HG03196 (cell line): ENCODE data around the gene PODXL2.

Experiments
- ATAC-seq: cut with Tn5 transposase; IDR thresholded peaks from one replicate; pipeline ENCODE4 v1.9.1; 2021; ENCODE audit not compliant: unreplicated experiment

The PODXL2 gene

DNA sequence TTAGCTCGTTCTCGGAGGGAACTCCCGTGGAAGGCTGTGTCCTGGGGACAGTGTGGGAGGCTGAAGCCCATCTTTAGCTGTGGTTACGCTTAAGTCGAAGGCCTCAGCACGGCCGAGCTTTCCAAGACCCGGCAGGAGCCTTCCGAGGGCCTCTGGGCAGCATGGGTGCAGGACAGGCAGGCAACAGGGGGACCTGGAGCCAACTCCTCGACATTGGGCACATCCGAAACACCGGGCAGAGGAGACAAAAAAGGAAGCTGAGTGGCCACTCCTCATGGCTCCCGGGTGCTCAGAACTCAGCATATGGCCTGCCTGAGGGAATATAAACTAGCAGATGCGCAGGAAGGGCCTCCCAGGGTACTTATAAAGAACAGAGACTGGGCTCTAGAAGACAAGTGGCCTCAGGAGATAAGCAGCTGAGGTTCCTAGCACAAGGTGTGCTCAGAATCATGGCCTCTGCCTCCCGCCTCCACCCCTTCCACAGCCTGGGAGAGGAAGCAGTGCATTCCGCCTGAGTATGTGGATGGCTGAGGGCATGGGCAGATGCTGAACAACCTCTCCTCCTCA, 77.9 kb downstream of the PODXL2 start:
- no peak for ATAC-seq

DNA sequence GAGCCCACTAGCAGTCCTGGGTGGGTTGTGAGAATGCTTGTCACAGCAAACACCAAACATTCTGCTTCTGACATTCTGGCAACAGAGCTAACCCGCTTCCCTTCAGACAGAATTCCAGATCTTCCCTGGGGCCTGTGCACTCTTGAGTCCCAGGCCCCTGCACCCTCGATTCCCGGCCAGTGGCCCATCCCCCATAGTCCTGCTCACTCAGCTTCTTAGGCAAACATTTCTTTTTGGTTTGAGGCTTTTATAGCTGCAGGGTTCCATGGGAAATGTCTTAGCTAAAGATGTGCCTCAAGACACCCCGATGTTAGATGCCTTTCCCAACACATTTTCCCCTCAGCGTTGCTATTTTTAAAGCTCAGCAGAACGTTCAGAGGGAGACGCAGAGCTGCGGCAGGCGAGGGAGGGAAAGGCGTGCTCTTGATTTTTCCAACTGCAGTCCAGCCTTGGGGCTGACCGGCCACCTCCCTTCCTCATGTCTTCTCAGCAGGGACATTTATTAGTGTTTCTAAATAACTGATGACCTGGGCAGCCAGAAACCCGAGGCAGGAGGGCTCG, 78.9 kb downstream of the PODXL2 start:
- ATAC-seq, result no peak

DNA sequence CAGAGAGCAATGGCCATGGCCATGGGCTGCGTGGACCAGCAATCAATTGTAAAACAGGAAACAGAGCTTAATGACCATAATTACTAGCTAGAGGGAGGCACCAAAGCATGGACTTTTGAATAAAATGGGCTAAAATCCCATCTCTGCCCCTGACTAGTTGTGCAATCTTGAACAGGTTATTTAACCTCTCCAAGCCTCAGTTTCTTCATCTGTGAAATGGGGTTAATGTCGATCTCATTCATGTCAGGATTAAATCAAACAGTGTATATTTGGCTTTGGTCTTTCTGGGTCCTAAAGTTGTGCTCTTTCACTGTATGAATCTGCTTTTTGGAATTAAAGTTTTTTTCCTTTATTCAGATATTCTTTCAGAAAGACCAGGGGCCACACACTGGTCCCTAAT, 79.9 kb downstream of the PODXL2 start:
- ATAC-seq, result no peak

DNA sequence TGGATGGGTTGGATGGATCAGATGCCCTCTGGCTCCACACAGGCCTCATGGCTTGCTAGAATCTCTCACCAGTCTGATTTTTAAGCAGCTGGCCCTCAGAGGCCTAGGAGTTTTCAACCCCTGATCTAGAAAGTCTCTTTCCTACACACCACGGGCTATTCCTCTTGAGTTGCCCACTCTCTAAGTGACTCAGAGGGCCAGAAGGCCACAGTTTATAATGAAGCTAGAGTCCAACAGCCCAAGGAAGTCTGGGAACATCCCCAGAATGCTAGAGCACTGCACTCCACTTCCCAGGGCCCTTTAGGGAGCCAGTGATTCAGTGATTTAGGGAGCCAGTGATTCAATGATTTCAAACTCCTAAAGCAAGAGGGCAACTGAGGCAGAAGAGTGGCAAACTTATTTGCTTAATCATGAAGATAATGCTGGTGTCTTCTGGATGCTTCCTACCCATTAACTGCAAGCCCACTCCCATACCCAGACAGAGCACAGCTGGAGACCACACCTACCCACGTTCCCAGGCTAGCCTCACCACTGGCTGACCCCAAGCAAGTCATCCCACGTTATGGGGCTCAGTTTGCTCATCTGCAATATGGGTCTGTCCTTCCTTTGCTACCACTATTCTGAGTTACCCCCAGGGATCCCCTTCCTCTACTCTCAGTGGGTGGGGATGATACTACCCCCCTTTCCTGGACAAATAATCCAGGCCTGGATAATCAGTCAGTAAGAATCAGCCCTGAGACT, 80.5 kb downstream of the PODXL2 start:
- ATAC-seq, result no peak

DNA sequence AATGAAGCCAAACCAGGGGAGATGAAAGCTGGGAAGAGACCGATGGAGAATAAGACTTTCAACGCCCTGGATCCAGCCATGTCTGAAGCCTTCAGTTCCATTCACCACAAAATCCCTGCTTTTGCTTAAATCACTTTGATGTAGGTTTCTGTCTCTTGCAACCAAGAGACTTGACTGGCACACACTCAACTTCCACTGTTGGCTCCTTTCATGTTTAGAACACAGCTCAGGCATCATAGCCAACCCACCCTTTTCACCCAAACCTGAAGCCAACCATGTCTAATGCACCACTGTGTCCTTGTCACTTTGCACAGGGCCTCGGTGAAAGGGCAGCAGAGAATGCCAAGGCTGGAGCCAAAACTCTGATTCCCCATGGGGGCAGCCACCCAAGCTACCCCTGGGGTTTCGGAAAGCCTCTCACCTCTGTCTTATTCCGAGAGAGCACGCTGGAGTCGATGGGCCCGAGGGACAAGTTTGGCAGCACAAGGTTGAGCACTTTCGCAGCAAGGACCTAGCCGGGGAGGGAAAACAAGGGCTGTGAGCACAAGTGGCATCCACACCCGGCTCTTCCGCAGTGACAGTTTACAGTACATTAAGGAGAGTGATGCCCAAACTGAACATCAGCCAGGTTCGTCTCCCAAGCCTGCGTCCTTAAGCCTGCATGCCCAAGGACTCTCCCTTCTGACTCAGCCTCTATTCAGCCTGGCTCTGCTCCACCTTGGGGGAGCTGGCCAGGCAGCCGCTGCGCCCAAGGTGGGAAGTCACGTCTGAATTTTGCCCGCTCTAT, 81.4 kb downstream of the PODXL2 start:
- no peak for ATAC-seq

DNA sequence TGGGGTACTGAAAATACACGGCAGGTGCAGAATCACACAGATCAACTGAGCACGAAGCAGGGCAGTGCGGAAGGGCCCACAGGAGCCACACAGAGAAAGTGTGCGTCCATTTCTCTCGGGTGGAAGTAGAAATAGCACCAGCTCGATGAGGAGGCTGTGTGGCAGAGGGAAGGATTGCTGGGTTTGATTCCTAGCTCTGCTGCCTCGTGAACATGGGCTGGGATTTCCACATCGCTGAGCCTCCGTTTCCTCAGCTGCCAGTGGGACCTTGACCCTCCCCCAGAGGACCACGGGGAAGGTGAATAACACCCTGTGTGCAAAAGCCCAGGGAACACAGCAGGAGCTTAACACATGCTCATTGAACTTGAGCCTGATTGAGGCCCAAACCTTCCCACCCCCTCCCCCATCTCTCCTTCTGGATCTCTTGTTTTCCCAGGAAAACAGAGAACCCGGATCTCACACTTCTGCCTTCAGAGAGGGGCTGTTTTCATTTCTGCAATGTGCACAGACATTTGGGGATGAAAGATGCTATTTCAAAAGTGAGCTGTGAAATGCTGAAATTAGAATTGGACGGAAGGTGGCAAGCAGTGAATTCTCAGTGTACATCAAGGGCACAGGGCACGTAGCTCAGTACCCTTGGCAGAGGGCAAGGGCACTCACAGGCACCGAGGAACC, 82.2 kb downstream of the PODXL2 start:
- ATAC-seq, result no peak

DNA sequence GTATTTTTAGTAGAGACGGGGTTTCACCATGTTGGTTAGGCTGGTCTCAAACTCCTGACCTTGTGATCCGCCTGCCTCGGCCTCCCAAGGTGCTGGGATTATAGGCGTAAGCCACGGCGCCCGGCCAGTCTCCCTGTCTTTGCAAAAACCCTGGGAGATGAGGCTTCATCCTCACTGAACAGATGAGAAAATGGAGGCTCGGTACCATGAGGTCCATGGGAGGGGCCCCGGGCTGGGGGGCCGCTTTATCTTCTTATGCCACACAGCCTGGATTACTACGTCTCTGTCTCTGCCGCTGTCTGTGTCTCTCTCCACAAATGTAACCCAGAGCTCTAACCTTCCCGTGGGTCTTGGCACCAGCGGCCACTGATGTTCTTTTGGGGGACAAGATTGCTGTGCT, 82.9 kb downstream of the PODXL2 start:
- no peak for ATAC-seq

DNA sequence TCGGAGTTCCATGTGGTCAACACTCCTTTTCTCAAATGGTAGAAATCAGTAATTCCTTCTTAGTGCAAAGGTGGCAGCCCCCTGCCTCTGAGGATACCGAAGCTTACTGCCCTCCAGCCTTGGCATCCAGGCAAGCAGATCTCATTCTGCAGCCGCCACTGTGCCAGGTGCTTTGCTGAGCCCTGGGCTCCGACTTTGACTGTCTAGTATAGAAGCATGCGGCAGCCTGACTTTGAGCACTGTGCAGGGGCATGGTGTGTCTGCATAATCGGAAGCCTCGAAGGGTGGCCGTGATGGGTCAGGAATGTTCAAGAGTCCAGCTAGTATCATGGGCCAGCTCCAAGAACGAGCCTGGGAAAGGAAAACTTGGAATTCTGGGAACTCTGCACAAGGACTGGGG, 83.5 kb downstream of the PODXL2 start:
- ATAC-seq, result no peak

DNA sequence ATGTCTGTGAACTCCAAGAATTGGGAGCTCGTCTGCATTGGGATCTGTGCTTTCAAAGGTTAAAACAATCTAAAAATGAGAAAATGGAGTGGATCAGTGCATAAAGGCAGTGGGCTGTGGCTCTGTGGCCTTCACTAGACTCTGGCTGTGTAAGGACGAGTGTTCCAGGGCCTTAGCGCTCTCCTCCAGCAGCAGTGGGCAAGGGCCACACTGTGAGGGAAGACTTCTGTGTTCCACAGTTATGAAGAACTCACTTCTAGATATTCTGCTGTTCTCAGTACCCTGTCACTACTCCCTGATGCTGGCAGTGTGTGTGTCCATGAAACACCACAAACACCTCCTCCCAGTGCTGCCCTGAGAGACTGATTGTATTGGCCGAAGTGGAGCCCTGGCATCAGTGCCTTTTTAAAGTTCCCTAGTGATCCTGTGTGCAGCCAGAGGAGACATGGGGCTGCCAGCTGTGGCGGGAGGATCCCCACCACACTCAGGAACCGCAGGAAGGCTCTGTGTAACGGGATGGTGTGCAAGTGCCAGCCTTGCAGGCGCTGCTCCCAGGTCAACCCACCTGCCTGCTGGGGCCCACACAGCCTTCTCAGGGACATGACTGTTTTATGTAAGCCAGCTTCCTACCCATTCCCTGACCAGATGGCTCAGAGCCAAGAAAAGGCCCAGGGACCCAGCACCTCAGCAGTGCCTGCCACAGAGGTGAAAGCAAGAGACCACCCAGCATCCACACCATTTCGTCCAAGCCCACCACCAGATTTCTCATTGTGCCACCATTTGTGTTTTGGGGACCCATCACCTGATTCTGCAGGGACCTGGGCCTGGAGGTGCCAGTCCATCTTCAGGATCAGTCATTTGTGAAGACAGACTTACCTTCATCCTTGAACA, 84.1 kb downstream of the PODXL2 start:
- ATAC-seq, result no peak

DNA sequence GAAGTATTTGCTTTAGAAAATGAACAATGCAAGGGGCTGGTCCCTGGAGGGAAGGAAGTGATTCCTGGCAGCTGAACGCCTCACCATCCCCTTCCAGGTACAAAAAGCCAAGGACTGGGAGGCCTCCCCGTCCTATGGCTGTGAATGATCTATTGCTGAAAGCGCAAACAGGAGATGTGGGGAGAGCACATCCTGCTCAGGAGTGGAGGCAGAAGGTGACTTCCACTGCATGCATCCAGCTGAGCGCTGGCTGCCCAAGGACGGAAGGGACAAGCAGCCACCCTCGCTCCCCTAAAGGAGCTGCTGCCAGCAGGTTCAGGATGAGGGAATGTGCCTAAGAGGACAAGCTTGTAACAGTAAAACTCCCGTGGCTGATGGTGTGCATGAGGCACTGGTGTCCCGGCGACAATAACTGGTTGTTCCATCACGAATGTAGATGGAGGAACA, 85.2 kb downstream of the PODXL2 start:
- ATAC-seq, result no peak

DNA sequence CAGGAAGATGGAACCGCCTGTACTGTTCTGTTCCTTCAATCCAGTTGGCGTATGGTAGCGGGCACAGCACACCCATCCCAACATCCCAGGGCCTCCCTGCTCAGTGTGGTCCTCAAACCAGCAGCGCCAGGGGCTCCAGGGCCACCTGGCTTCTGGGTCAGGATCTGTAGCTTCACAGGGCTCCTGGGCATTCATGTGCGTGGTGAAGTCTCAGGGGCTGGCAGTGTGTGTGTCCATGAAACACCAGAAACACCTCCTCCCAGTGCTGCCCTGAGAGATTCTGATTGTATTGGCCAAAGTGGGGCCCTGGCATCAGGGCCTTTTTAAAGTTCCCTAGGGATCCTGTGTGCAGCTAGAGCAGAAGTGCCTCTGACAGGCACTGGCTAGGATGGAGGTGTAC, 85.9 kb downstream of the PODXL2 start:
- no peak for ATAC-seq

DNA sequence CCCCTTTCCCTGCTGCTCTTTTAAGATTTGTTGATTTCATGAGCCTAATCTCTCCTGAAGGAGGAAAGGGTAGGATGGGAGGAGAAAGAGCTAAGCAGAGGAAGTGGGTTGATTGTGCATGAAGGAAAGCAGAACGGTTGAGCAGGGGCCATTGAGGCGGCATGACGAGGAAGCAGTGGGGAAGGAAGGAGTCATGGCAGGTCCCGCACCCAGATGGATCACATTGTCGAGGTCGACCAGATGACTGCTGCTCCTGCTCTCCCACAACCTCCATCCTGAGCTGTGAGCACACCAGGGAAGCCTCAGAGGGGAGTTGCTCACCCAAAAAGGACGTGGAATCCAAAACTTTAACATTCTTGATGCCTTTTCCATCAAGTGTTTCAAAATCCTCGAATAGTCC, 86.5 kb downstream of the PODXL2 start:
- ATAC-seq, result no peak

DNA sequence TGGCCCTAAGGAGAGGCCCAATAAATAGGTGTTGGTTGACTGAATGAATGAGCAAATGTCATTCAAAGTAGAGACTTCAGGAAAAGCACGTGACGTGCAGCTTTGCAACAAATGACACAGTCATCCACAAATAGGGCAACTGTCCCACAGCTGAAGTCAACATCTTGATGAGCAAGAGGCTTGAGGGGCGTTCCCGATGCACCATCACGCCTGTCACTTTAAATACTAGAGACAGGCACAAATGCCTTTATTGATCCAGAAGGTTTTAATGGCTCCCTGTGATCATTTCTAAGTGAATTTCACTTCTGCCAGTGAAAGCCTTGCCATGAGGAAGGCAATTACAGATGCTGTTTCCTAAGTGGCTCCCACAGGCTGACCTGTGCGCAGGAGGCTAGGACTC, 87.4 kb downstream of the PODXL2 start:
- no peak for ATAC-seq

DNA sequence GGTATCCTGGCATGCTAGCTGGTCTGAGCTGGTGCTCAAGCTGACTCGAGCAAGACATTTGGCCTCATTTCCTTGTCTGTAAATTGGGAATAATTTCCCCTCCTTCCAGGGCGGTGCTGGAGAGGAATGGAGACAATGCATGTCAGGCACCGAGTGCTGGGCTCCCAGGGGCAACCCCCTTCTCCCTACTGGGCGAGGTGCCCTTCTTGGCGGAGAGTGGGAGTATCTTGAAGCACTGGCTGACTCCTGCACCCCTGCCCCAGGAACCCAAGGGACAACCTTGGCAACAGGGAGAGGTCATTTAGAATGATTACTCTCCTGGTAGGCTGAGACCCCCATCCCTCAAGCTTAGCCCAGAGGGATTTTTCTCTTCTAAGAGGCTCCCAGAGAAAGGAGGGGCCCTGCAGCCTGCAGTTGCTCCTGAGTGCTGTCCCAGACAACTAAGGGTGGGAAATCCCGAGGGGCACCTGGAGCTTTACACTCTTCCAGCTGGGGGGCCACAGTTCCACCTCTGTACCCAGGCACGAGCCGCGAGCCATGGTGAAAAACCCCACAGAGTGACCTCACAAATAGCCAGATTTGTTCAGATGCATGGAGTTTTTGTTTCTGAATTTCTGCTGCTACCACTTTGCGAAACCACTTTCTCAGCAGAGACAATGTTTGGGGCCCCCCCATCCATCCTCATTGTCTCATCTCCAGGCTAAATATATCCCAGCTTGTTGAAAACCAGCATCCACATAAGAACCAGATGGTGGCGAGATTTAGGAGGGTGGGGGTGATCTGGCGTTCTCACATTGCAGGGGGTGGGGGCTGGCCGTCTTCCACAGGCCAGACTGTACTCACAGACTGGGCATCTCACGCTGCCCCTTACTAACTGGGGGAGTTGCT, 88.6 kb downstream of the PODXL2 start:
- ATAC-seq, result no peak

DNA sequence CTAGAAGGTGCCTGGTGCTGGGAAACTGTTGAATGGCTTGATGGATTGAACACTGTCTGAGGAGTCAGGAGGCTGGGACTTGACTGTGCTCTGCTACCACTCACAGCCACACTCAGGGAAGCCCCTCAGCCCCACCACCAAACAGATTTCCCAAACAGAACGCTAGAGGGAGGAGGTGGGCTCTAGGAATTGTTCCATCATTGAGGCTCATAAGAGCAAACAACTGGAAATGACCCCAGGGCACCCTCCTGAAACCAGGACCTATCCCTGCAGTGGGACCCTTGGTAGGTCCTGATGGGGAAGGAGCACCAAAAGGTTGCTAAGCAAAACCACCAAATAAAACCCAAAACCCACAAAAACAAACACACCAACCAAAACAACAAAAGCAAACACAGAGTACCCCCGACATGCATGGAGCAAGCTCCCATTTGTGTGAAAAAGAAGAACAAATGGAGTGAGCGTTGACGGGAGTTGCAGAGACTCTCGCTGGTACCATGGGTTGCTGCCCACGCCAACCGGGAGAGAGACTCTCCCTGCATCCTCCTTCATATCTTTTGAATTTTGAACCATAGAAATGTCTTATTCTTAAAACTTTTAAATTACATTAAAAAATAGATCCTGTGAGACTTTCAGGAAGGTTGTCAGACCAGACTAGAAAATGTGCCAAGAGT, 89.4 kb downstream of the PODXL2 start:
- ATAC-seq, result no peak

DNA sequence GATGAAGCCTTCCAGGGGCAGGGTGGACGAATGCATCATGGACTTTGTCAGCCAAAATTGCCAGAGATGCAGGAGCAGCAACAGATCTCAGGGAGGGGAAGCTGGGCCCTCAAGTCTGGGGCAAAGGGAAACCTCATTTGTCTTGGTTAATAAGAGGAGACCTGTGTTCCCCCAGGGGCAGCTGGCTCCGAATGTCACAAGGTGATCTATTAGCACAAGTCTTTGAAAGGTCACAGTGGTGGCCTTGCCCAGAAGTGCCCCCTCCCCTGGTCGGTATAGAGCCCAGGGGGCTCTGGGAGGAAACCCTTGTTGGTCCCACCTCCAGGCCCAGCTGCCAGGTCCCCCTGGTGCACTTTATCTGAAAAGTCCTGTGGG, 89.9 kb downstream of the PODXL2 start:
- no peak for ATAC-seq

DNA sequence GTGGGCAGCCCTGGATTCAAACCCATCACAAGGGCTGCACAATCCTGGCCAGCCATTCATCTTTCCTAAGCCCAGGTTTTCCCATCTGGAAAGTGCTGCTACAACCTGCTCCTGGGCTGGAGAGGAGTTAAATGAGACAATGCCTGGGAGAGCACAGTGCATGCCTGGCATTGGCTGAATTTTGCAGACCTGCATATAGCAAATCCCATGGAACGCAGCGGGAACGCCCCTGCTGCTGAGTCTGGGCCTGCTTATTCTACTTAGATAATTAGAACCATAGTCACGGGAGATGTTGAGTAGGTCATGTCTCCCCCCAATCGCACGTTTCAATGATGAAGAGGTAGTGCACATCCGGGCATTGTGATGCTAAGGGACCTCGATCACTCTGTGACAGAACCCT, 90.4 kb downstream of the PODXL2 start:
- no peak for ATAC-seq

DNA sequence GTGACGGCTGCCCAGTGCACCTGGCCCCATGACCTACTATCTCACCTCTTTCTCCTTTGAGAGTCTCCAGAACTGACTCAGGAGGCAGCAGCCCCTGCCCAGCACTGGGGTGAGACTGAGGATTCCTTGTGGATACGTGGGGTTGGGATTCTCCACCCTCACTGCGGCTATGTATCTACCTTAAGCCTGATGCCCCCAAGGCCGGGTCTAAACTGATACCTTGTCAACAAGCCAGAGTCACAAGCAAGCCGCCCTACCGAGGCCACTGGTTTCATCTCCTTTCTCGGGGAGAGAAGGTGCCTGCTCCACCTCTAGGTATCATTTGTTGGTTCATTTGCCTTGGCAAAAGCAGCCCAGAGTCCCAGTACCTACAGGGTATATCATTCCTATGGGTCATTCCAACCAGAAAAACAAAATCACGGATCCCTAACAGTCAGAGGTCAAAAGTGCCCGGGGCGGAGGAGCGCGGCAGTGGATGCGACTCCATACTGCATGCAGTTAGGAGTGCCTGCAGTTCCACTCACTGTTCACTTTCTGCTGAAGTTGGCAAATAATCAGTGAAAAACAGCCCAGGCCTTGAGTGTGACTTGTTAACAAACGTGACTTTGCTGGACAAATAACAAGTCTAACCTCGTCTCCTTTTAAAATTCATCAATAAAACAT, 91.3 kb downstream of the PODXL2 start:
- ATAC-seq, result no peak
